Femur (tissue), 1 donor: ENCODE measurements around the gene HOXA3.

Experiments
- DNase-seq: peaks from one replicate; pipeline ENCODE4 v3.0.0-alpha.2; 2017

Gene HOXA3

GRCh38 chr7:27125986-27126394 is 26.4 kb downstream of the HOXA3 start:
- no peak for DNase-seq

- DNase-seq, result no peak
These were observed 27.3 kb downstream of the HOXA3 start for GRCh38 chr7:27124902-27125689.

GRCh38 chr7:27124096-27124901 is 28.1 kb downstream of the HOXA3 start:
- DNase-seq, result no peak

- no peak for DNase-seq
These were observed 28.8 kb downstream of the HOXA3 start for GRCh38 chr7:27123477-27124053.

- DNase-seq, result peak; percentile 30
These were observed 29.3 kb downstream of the HOXA3 start for GRCh38 chr7:27123007-27123476.

GRCh38 chr7:27122077-27122910 is 30.1 kb downstream of the HOXA3 start:
- DNase-seq, result peak; percentile 21

GRCh38 chr7:27121684-27122076 is 30.7 kb downstream of the HOXA3 start:
- DNase-seq, result no peak

- DNase-seq, result no peak
These were observed 32.9 kb downstream of the HOXA3 start for GRCh38 chr7:27119412-27119911.

- no peak for DNase-seq
These were observed 33.8 kb downstream of the HOXA3 start for GRCh38 chr7:27118580-27118979.

GRCh38 chr7:27117887-27118491 is 34.4 kb downstream of the HOXA3 start:
- no peak for DNase-seq

GRCh38 chr7:27116962-27117886 is 35.2 kb downstream of the HOXA3 start:
- DNase-seq, result no peak

- DNase-seq, result no peak
These were observed 36.1 kb downstream of the HOXA3 start for GRCh38 chr7:27116031-27116961.

- peak; percentile 46 for DNase-seq
These were observed 37.0 kb downstream of the HOXA3 start for GRCh38 chr7:27115221-27116026.

- no peak for DNase-seq
These were observed 37.5 kb downstream of the HOXA3 start for GRCh38 chr7:27114881-27115220.

- DNase-seq, result peak; percentile 63
These were observed 38.2 kb downstream of the HOXA3 start for GRCh38 chr7:27113991-27114769.

- peak; percentile 84 for DNase-seq
These were observed 39.1 kb downstream of the HOXA3 start for GRCh38 chr7:27112955-27113949.

- DNase-seq, result no peak
These were observed 40.0 kb downstream of the HOXA3 start for GRCh38 chr7:27112361-27112760.
